Measurements from ENCODE around the gene EXOSC2.

GRCh38 chr9:130696139-130696650 lies 2.6 kb downstream of the EXOSC2 start:
- no peak for TF ChIP-seq CTCF (IDR thresholded peaks at IDR 0.05; ENCODE audit: low read length)
- TF ChIP-seq EZH2 (optimal IDR thresholded peaks at IDR 0.05; ENCODE audit: low read depth, low read length): no peak

Measured in MM.1S (cell line).